Stimulated activated naive CD8-positive, alpha-beta T cell treated with anti-CD3 and anti-CD28 coated beads, Interleukin-15, Interleukin-2, amounts not matched to agents 100 ng/mL and 50 ng/mL, for 24 hours (primary cell): ENCODE results near the gene NFIX.

ENCODE experiments used
- H3K27ac Mint-ChIP-seq: one replicate; pipeline ENCODE4 v1.8.0; 2021; ENCODE audit warnings: mild to moderate bottlenecking, mixed read lengths
- H3K27me3 Mint-ChIP-seq: one replicate; pipeline ENCODE4 v1.8.0; 2021; ENCODE audit warnings: mixed read lengths
- H3K36me3 Mint-ChIP-seq: one replicate; pipeline ENCODE4 v1.8.0; 2021; ENCODE audit warnings: low read depth, mixed read lengths
- H3K4me1 Mint-ChIP-seq: one replicate; pipeline ENCODE4 v1.8.0; 2021; ENCODE audit warnings: low read depth, mixed read lengths
- H3K4me3 Mint-ChIP-seq: one replicate; pipeline ENCODE4 v1.8.0; 2021; ENCODE audit warnings: mild to moderate bottlenecking, mixed read lengths
- H3K9me3 Mint-ChIP-seq: one replicate; pipeline ENCODE4 v1.8.0; 2021; ENCODE audit warnings: mixed read lengths

NFIX gene

DNA sequence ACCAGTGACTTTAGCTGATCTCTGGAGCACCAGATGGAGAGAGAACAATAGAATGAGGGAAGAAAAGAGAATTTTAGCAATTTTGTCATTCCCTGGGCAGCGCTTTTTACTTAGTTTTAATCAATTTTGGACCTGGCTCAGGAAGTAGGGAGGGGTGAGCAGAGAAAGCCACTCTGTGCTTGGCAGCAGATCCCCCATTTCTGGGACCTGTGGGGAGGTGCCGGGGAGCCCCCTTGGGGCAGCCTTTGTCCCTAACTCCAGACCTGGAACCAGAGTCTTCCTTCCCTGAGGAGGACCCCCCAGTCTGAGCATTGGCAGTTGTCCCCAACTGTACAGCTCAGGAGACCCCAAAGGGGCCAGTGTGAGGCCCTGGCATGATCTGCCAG, 96.9 kb downstream of the NFIX start:
- no peak overlapping the region for H3K27ac Mint-ChIP-seq
- H3K4me3 Mint-ChIP-seq, result no peak overlapping the region
- H3K36me3 Mint-ChIP-seq, result no peaks in the 10 kb centered on the region
- no peaks in the 10 kb centered on the region for H3K9me3 Mint-ChIP-seq
- peaks cover 19% of the 10 kb centered on the region for H3K27me3 Mint-ChIP-seq
- H3K4me1 Mint-ChIP-seq, result peaks cover 21% of the 10 kb centered on the region

DNA sequence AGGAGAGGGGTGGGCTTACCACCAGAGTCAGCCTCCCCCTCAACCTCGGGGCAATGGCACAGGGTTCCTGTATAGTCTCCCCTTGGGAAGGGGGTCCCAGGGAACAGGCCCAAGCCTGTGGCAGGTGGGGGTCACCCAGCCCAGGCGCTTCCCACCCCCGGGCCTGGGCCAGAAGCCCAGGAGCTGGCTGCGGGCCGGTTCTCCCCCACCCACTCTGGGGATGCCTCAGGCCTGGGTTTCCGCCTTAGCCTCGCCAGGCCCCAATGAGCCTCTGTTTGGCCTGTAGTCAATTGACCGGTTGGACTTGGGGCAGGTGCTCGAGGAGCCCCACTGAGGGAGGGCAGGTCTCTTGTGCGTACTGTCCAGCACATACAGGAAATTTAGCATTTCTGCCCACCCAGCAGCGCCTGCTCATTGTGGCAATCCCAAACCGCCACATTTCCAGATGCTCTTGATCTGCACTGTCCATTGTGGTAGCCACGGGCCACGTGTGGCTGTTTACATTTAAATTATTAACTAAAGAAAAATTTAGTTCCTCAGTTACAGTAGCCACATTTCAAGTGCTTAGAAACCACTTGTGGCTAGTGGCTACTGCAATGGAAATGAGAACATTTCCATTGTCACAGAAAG, 97.4 kb downstream of the NFIX start:
- no peaks in the 10 kb centered on the region for H3K36me3 Mint-ChIP-seq
- H3K27me3 Mint-ChIP-seq, result peaks cover 21% of the 10 kb centered on the region
- no peak overlapping the region for H3K4me3 Mint-ChIP-seq
- no peak overlapping the region for H3K27ac Mint-ChIP-seq
- no peaks in the 10 kb centered on the region for H3K9me3 Mint-ChIP-seq
- peaks cover 23% of the 10 kb centered on the region for H3K4me1 Mint-ChIP-seq

DNA sequence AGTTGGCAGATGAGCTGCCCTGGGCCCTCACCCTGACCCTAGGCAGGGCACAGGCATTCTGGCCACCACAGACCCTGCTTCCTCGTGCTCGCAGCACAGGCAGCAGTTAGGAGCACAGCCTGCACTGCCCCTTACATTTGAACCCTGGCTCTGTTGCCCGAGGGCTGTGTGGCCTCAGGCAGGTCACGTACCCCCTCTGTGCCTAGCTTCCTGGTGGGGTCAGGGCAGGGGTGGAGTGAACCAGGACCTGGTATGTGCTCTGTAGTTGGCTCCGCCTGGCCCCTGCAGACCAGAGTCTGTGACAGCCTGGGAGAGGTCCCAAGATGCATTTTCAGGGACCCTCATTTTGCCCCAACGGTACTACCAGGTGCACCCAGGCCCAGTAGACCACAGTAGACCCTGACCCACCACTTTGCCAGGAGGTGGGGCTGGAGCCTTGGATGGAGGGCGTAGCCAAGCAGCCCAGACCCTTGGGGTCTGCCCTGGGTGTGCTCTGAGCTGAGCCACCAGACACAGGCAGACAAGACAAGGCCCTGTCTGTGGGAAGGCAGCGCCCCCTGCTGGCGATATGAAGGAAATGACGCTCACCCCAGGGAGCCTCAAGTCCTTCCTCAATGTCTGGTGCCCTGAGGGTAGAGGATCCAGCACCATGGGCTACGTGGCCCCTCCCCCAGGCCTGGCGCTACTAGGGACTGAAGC, 98.3 kb downstream of the NFIX start:
- Mint-ChIP-seq H3K36me3 (no peaks in the 10 kb centered on the region), H3K27ac (no peak overlapping the region), H3K27me3 (peaks cover 21% of the 10 kb centered on the region), H3K9me3 (no peaks in the 10 kb centered on the region), H3K4me3 (no peak overlapping the region), H3K4me1 (peaks cover 31% of the 10 kb centered on the region)

DNA sequence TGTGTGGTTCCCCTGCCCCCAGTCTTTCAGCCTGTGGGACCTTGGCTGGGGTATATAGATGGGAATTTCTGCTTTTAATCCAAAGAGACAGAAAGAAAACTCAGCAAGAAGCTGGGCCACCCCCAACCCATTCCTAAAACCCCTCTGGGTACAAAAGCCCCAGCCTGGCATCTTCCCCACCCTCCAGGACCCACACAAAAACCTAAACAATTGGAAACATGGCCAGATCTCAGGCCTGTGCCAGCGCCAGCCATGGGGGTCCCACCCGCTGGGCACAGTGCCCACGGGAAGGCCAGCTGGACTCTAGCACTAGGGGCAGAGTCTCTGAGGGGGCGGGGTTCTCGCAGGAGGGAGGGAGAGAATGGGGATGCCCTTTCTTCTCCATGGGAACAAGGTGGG, 98.8 kb downstream of the NFIX start:
- no peaks in the 10 kb centered on the region for H3K9me3 Mint-ChIP-seq
- no peaks in the 10 kb centered on the region for H3K36me3 Mint-ChIP-seq
- H3K27ac Mint-ChIP-seq, result no peak overlapping the region
- H3K4me3 Mint-ChIP-seq, result no peak overlapping the region
- peaks cover 35% of the 10 kb centered on the region for H3K4me1 Mint-ChIP-seq
- H3K27me3 Mint-ChIP-seq, result peaks cover 23% of the 10 kb centered on the region

DNA sequence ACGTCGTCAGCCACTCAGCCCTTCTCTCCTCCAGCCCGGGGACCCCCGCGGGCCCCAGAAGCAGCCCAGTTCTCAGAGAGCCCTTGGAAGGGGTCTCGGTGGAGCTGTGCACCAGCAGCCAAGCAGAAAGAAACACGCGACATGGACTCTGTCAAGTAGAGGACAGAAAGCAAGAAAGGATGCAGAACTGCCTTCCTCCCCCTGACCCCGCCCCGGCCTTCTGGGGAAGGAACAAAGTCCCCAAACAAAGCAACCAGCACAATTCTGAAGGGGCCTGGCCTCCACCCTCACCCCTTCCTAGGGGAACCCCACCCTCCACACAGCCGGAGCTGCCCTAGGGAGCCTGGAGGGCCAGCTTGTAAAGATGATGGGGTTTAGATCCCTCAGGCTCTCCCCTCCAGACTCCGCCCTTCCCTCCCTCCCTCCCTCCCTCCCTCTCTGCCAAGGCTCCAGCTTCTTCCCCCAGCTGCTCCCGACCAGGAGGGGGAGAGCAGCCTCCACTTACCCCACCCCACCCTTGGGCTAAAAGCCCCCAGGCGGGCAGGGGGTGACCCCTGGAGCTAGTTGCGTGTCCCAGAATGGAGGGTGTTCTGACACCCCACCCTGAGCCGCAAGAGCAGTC, 99.6 kb downstream of the NFIX start:
- Mint-ChIP-seq H3K4me1 (peaks cover 42% of the 10 kb centered on the region), H3K27ac (no peak overlapping the region), H3K27me3 (peaks cover 25% of the 10 kb centered on the region), H3K9me3 (no peaks in the 10 kb centered on the region), H3K4me3 (no peak overlapping the region), H3K36me3 (peaks cover 2% of the 10 kb centered on the region)

DNA sequence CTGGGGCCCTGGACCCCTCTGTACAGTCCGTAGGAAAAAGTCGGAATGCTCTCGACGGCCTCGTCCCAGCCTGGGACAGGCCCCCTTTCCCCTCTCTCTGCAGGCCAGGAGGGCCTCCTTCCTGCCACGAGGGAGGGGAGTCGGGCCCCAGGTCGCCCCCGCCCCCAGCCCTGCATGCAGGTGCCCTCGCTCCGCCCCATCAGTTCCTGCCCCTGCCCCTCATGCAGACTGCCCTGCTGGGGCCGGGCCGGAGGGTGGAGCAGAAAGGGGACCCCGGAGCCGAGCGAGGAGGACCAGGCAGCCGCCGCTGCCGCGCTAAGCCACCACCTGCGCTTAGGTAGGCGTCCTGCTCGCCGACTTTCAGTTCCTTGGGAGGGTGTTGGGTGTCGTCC, 100.1 kb downstream of the NFIX start:
- no peaks in the 10 kb centered on the region for H3K9me3 Mint-ChIP-seq
- H3K27me3 Mint-ChIP-seq, result peaks cover 25% of the 10 kb centered on the region
- H3K4me1 Mint-ChIP-seq, result peaks cover 47% of the 10 kb centered on the region
- H3K4me3 Mint-ChIP-seq, result peak overlapping the region; percentile 73
- H3K27ac Mint-ChIP-seq, result no peak overlapping the region
- peaks cover 7% of the 10 kb centered on the region for H3K36me3 Mint-ChIP-seq

DNA sequence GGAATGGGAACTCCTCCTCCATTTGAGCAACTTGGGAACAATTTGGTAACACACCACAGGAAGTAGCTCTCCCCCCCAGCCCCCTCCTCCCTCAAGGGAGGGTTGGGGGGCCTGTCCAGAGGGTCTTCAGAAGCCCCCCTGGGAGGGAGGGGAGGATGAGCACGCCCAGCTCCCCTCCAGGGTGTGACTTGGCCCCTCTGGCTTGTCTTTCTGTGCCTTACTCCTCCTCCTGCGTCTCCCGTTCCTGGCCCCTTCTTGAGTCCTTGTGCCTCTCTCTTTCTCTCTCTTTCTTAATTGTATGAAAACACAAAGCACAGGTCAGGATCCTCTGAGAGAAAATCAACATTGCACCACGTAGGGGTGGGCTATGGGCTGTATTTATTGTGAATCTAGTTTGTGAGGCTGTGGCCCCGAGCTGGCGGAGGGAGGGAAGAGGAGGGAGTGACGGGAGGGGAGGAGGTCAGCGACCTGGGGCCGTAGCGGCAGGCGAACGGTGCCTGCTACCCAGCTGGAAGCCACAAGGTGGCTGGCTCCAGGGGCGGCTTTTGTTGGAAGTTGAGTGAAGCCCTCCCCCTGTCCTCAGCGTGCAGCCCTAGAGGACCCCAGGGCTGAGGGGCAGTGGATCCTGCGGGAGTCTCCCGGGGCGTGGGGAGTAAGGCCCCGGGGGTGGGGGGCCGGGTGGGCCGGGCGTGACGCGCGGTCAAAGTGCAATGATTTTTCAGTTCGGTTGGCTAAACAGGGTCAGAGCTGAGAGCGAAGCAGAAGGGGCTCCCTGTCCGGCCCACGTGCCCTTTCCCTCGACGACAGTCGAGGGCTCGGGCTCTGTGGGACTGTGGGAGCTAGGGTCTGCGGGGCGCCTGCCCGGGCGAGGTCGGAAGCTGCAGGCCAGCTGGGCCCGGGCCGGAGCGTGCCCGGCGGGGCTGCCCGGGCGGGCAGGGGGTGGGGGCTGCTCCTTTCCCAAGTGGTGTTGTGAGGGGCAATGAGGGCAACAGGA, 101.0 kb downstream of the NFIX start:
- no peak overlapping the region for H3K27ac Mint-ChIP-seq
- peaks cover 25% of the 10 kb centered on the region for H3K27me3 Mint-ChIP-seq
- no peaks in the 10 kb centered on the region for H3K9me3 Mint-ChIP-seq
- peaks cover 7% of the 10 kb centered on the region for H3K36me3 Mint-ChIP-seq
- peak overlapping the region; percentile 73 for H3K4me3 Mint-ChIP-seq
- peaks cover 50% of the 10 kb centered on the region for H3K4me1 Mint-ChIP-seq

DNA sequence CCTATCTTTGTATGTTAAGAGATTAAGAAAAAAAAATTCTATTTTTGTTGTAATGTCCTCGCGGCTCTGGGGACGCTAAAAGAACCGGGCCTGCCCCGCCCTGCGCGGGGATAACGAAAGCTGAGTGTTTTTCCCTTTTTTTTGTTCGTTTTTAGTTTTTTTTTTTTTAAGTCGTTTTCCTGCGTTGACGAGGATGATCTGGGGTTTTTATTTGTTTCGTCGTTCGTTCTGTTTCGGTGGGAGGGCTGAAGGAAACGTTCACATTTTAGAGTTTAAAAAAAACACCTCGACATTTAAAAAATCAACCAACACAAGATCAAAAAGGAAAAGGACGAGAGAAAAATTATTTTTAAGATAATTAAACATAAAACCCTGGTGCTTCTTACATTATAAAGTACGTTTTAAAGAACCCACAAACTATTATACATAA, 101.8 kb downstream of the NFIX start:
- Mint-ChIP-seq H3K27ac (peak overlapping the region; percentile 46), H3K27me3 (peaks cover 25% of the 10 kb centered on the region), H3K4me1 (peaks cover 58% of the 10 kb centered on the region), H3K36me3 (peaks cover 7% of the 10 kb centered on the region), H3K4me3 (peak overlapping the region; percentile 67), H3K9me3 (no peaks in the 10 kb centered on the region)

DNA sequence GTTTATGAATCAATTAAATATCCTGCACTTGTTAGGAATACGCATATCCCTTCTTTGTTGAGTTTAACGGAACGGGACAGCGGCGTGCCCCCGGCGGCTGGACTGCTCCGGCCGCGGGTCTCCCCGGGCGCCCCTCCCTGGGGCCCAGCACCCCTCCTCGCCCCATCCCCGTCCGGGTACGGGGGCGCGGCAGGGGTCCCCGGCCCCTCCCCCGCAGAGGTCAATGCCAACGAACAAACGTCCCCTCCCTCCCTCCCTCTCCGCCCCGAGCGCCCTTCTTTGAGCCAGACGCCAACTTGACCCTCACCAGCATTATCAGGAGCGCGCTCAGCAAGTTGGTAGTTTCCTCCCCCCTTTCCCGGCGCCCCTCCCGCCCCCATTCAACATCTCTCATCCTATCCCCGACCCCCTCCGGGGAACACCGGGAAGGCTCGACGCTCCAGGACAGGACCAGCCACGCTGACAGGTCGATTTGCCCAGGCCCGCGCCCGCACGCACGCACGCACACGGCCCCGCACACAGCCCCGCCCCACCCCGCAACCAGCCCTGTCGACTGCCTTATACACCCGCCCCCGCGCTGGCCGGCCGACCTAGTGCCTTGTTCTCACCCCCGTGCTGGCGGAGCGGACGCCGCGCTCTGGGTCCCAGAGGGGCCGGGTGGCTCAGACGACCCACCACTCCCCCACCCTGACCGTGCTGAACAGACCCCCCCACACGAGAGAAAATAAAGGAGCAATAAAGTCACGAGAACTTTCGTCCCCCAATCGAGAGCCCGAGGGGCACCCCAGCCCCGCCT, 102.4 kb downstream of the NFIX start:
- peaks cover 7% of the 10 kb centered on the region for H3K36me3 Mint-ChIP-seq
- H3K27ac Mint-ChIP-seq, result no peak overlapping the region
- peaks cover 61% of the 10 kb centered on the region for H3K4me1 Mint-ChIP-seq
- H3K9me3 Mint-ChIP-seq, result no peaks in the 10 kb centered on the region
- H3K27me3 Mint-ChIP-seq, result peaks cover 25% of the 10 kb centered on the region
- peak overlapping the region; percentile 67 for H3K4me3 Mint-ChIP-seq

DNA sequence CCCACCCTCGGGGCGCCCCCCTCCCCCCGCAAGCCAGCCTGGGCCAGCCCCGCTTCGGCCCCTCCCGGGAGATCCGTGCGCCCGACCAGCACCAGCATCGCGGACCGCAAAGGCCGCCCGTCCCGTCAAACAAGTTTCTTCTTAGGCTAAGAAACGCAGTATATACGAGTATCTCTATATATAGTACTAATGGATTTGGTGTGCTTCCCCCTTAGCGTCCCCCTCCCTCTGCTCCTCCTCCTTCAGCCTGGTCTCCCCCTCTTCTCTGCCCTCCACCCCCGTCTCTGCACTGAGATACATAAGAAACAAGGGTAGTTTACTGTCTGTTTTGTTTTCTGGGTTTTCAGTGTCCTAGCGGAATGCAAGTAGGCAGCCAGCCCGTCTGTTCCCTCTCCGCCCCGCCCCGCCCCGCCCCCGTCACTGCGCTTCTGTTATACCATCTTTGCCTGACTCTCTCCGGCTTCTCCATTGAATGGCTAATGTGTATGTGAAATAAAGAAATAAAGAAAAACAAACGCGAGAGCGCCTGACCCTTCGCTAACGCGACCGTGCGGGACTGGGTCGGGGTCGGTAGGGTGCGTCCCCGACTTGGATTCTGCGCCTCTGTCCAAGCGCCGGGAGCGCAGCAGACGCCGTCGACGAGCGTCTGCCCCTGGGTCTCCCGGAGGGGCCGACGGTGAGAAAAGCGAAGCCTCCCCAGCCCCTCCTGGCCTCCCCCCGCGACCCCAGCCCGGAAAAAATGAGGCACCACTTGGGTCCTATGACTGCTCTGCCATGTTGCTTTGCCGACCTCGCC, 103.2 kb downstream of the NFIX start:
- H3K9me3 Mint-ChIP-seq, result no peaks in the 10 kb centered on the region

DNA sequence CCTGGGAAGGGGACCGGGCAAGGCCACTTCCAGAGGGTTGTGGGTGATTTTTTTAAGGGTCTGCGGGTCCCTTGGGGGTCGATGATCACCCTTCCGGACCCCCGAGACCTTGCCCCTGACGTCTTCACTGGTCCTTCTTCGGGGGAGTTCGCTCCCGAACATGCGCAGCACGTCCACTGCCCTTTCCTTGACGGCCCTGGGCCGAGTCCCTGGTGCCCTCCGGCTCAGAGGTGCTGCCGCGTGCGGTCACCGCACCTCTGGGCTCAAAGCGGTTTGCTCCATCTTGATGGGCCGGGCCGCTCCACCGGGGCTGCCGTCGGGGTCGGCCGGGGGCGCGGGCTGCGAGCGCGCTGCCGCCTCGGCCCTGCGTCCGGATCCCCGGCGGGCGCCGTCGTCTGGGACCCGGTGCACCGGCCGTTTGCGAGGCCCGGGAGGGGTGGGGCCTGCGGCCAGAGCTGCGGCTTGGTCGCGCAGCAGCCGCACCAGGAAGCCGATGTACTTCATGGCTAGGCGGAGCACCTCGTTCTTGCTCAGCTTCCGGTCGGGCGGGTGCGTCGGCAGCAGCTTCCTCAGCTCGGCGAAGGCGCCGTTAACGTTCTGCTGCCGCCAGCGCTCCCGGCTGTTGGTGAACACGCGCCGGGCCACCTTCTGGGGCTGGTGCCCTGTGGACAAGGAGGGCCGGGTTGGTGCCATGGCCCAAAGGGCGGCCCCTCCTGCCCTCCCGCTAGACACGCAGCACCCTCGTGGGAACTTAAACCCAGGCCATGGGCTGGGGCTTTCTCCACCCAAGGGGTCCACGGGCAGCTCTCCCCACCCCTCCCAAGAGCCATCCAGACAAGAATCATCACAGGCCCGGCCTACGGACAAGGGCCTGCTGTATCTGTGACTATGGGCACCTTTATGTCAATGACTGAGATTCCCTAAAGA, 104.1 kb downstream of the NFIX start:
- H3K27ac Mint-ChIP-seq, result peak overlapping the region; percentile 96

More for the DNA sequence above, 103.2 kb downstream of the NFIX start:
- H3K4me3 Mint-ChIP-seq, result peak overlapping the region; percentile 62
- peak overlapping the region; percentile 81 for H3K27ac Mint-ChIP-seq
- H3K27me3 Mint-ChIP-seq, result peaks cover 25% of the 10 kb centered on the region
- peaks cover 66% of the 10 kb centered on the region for H3K4me1 Mint-ChIP-seq
- peaks cover 7% of the 10 kb centered on the region for H3K36me3 Mint-ChIP-seq

DNA sequence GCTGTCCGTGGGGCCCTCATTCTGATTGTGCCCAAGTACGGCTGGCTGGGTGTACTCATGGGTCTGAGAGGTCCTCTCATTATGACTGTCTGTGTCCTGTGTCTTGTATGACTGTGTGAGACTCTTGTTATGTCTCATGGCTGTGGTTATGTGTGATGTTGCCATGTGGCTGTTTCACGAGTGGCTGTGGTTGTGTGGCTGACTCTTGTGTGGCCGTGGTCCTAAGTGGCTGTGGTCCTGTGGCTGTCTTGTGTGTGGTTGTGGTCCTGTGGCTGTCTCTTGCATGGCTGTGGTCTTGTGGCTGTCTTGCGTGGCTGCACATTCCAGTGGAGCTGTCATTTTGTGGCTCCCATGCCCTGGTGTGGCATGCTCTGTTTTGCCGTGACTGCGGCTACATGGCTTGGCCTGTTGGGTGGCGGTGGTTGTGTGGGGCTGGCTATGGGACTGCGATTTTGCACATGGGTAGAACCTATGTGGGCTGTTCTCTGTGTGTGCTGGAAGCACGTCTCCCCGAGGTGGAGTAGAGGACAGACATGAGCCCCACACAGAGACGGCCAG, 104.8 kb downstream of the NFIX start:
- Mint-ChIP-seq H3K36me3 (peaks cover 7% of the 10 kb centered on the region), H3K4me1 (peaks cover 71% of the 10 kb centered on the region), H3K27me3 (peaks cover 20% of the 10 kb centered on the region), H3K27ac (peak overlapping the region; percentile 96), H3K4me3 (peak overlapping the region; percentile 73), H3K9me3 (no peaks in the 10 kb centered on the region)

More for the DNA sequence above, 104.1 kb downstream of the NFIX start:
- Mint-ChIP-seq H3K36me3 (peaks cover 7% of the 10 kb centered on the region), H3K4me1 (peaks cover 69% of the 10 kb centered on the region), H3K9me3 (no peaks in the 10 kb centered on the region), H3K27me3 (peaks cover 25% of the 10 kb centered on the region), H3K4me3 (peak overlapping the region; percentile 73)
